Thymus (tissue), 11 donors: ENCODE results near the gene PAF1. TPM values are rescaled to one million over a fixed set of nuclear protein-coding genes. Genes with fewer than 3 reads are reported as not detected.

Experiments
- DNase-seq, 9 donors: peaks; one replicate each; pipeline ENCODE4 v3.0.0-alpha.2; 2013; ENCODE audit warnings: low spot score in 9 of 9, low read depth in 6 of 9, missing footprints in 1 of 9
- H3K27ac ChIP-seq, 2 donors: one replicate each; pipeline ENCODE4 v1.5.1; 2013; ENCODE audit warnings: control low read depth in 1 of 2, low read depth in 1 of 2, low read length in 1 of 2, mild to moderate bottlenecking in 1 of 2, moderate library complexity in 1 of 2
- H3K27me3 ChIP-seq, 2 donors: one replicate each; pipeline ENCODE4 v1.5.1; 2013; ENCODE audit warnings: low read length in 1 of 2; ENCODE audit not compliant: control insufficient read depth in 2 of 2, insufficient read depth in 1 of 2
- H3K36me3 ChIP-seq, 2 donors: one replicate each; pipeline ENCODE4 v1.5.1; 2013; ENCODE audit warnings: low read length in 1 of 2, mild to moderate bottlenecking in 1 of 2, moderate library complexity in 1 of 2; ENCODE audit not compliant: control insufficient read depth in 2 of 2, insufficient read depth in 2 of 2
- H3K4me1 ChIP-seq, 2 donors: one replicate each; pipeline ENCODE4 v1.5.1; 2013; ENCODE audit warnings: low read length in 2 of 2; ENCODE audit not compliant: control insufficient read depth in 2 of 2, insufficient read depth in 2 of 2
- H3K4me3 ChIP-seq, 2 donors: one replicate each; pipeline ENCODE4 v1.5.1; 2013; ENCODE audit warnings: low read length in 2 of 2, control low read depth in 1 of 2, mild to moderate bottlenecking in 1 of 2
- H3K9me3 ChIP-seq, 2 donors: one replicate each; pipeline ENCODE4 v1.5.1; 2013; ENCODE audit warnings: low read length in 1 of 2, mild to moderate bottlenecking in 1 of 2; ENCODE audit not compliant: control insufficient read depth in 2 of 2, insufficient read depth in 1 of 2
- WGBS: extraction: QIAGEN DNeasy Blood & Tissue Kit; methylation state at CpG from one replicate; pipeline ENCODE4 v1.1.7; 2013; 5-methylcytosine and 5-hydroxymethylcytosine counted together
- polyA plus RNA-seq: library from polyadenylated mRNA; stranded (reverse); fragments of 200-250 nt; gene quantifications from one replicate; pipeline ENCODE4 v1.2.3, GENCODE V29; 2013
- total RNA-seq: library from RNA; stranded (reverse); fragments of 120-200 nt; gene quantifications from one replicate; pipeline ENCODE4 v1.2.4, GENCODE V29; 2013
- donor health status: healthy.

PAF1 gene
- total and polyA plus RNA-seq, 2 donors: 33.4 to 40.1 TPM

GRCh38 chr19:39402346-39403300, 11.7 kb upstream of the PAF1 start:
- H3K27ac ChIP-seq: peak overlapping the region; percentile 94 to 96
- H3K4me1 ChIP-seq: peaks cover 52 to 81% of the 10 kb centered on the region in 2 donors
- H3K27me3 ChIP-seq: peaks cover 0 to 2% of the 10 kb centered on the region in 2 donors
- peak overlapping the region; percentile 49 to 58 for H3K4me3 ChIP-seq
- H3K36me3 ChIP-seq: peaks cover 9% of the 10 kb centered on the region in 2 donors
- 4% methylated on average over 59 of the region's 59 CpGs for WGBS
- peak in 6 of 9 donors; percentile 68 to 92 (median 82) for DNase-seq
- peaks cover 0 to 14% of the 10 kb centered on the region in 2 donors for H3K9me3 ChIP-seq

GRCh38 chr19:39401549-39402345, 10.8 kb upstream of the PAF1 start:
- WGBS: 47% methylated on average over 25 of the region's 25 CpGs
- Histone ChIP-seq H3K9me3 (peaks cover 0 to 7% of the 10 kb centered on the region in 2 donors), H3K27ac (peak overlapping the region; percentile 94 to 96), H3K4me3 (peak overlapping the region; percentile 49 to 58), H3K27me3 (peaks cover 0 to under 1% of the 10 kb centered on the region in 2 donors), H3K4me1 (peaks cover 54 to 80% of the 10 kb centered on the region in 2 donors), H3K36me3 (peaks cover 12 to 15% of the 10 kb centered on the region in 2 donors)
- peak in 4 of 9 donors; percentile 59 to 85 (median 64) for DNase-seq

DNA sequence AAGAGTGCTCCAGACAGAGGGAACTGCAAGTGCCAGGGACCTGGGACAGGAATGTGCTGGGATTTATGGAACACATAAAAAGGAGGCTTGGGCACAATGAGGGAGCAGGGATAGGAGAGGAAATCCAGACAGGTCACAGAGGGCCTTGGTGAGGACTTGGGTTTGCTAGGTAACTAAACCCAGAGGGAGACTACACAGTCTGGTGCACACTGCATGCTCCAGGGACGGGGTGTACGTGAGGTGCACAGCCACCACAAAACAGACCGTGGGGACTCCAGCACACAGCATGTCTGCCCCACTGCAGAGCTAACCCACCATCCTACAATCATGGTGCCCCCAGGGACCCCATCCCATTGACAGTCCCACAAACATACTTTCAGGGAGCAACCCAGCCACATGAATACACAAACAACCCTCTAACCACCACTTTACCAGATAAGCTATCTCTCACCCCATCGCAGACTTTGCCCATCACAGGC, 10.2 kb upstream of the PAF1 start:
- peaks cover 13 to 17% of the 10 kb centered on the region in 2 donors for H3K36me3 ChIP-seq
- H3K4me1 ChIP-seq: peaks cover 54 to 80% of the 10 kb centered on the region in 2 donors
- H3K27ac ChIP-seq: peak overlapping the region; percentile 94 to 96
- DNase-seq: no peak
- H3K9me3 ChIP-seq: peaks cover 0 to 7% of the 10 kb centered on the region in 2 donors
- H3K4me3 ChIP-seq: peak overlapping the region in 1 of 2 donors; percentile 1
- 60% methylated on average over 4 of the region's 4 CpGs for WGBS
- no peaks in the 10 kb centered on the region for H3K27me3 ChIP-seq

DNA sequence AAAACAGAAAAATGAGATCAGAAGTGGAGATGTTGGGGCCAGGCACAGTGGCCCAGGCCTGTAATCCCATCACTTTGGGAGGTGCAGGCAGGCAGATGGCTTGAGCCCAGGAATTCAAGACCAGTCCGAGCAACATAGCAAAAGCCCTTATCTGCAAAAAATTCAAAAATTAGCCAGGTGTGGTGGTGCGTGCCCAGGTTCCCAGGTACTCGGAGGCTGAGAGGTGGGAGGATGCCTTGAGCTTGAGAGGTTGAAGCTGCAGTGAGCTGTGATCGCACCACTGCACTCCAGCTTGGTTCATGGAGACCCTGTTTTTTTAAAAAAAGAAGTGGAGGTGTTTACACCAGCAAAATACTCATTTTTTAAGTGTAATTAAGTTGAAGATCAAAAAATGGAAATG, 9.2 kb upstream of the PAF1 start:
- H3K36me3 ChIP-seq: peaks cover 21 to 23% of the 10 kb centered on the region in 2 donors
- DNase-seq: no peak
- 94% methylated on average over 4 of the region's 4 CpGs for WGBS
- H3K4me1 ChIP-seq: peaks cover 46 to 69% of the 10 kb centered on the region in 2 donors
- no peak overlapping the region for H3K4me3 ChIP-seq
- no peaks in the 10 kb centered on the region for H3K27me3 ChIP-seq
- peaks cover 0 to 7% of the 10 kb centered on the region in 2 donors for H3K9me3 ChIP-seq
- H3K27ac ChIP-seq: peak overlapping the region in 1 of 2 donors; percentile 8

- DNase-seq: no peak
- Histone ChIP-seq H3K36me3 (peaks cover 25 to 27% of the 10 kb centered on the region in 2 donors), H3K9me3 (peaks cover 0 to 7% of the 10 kb centered on the region in 2 donors), H3K27ac (peak overlapping the region in 1 of 2 donors; percentile 46), H3K27me3 (no peaks in the 10 kb centered on the region), H3K4me3 (no peak overlapping the region), H3K4me1 (peaks cover 46 to 66% of the 10 kb centered on the region in 2 donors)
- WGBS: 96% methylated on average over 4 of the region's 4 CpGs
These were observed 8.8 kb upstream of the PAF1 start for GRCh38 chr19:39399668-39400050.

- H3K4me3 ChIP-seq: peak overlapping the region in 1 of 2 donors; percentile 3
- H3K27ac ChIP-seq: peak overlapping the region; percentile 88 to 91
- peak in 1 of 9 donors; percentile 28 for DNase-seq
- no peaks in the 10 kb centered on the region for H3K27me3 ChIP-seq
- peaks cover 34 to 36% of the 10 kb centered on the region in 2 donors for H3K36me3 ChIP-seq
- WGBS: 91% methylated on average over 11 of the region's 11 CpGs
- peaks cover 38 to 57% of the 10 kb centered on the region in 2 donors for H3K4me1 ChIP-seq
- peaks cover 0 to 7% of the 10 kb centered on the region in 2 donors for H3K9me3 ChIP-seq
These were observed 7.5 kb upstream of the PAF1 start for GRCh38 chr19:39398297-39398864.

- peaks cover 0 to 7% of the 10 kb centered on the region in 2 donors for H3K9me3 ChIP-seq
- H3K4me3 ChIP-seq: peak overlapping the region in 1 of 2 donors; percentile 3
- 45% methylated on average over 17 of the region's 17 CpGs for whole genome bisulfite sequencing
- peak overlapping the region; percentile 88 to 91 for H3K27ac ChIP-seq
- DNase-seq: peak; percentile 79 to 97 (median 90)
- H3K36me3 ChIP-seq: peaks cover 36 to 38% of the 10 kb centered on the region in 2 donors
- peaks cover 33 to 52% of the 10 kb centered on the region in 2 donors for H3K4me1 ChIP-seq
- no peaks in the 10 kb centered on the region for H3K27me3 ChIP-seq
These were observed 6.7 kb upstream of the PAF1 start for GRCh38 chr19:39397360-39398296.

- H3K4me1 ChIP-seq: peaks cover 18 to 23% of the 10 kb centered on the region in 2 donors
These were observed 505 bp downstream of the PAF1 start for GRCh38 chr19:39390451-39390750.

More at GRCh38 chr19:39390451-39390750, 505 bp downstream of the PAF1 start:
- DNase-seq: no peak
- 0% methylated on average over 10 of the region's 10 CpGs for WGBS
- Histone ChIP-seq H3K27me3 (no peaks in the 10 kb centered on the region), H3K27ac (peak overlapping the region; percentile 99), H3K9me3 (no peaks in the 10 kb centered on the region), H3K4me3 (peak overlapping the region; percentile 75 to 85), H3K36me3 (peaks cover 56 to 60% of the 10 kb centered on the region in 2 donors)
